OCI-LY1 (cell line): Measurements from ENCODE around the gene STAC.

ENCODE experiments used
- EZH2 ChIP-seq: fragments of 200-600 bp; sonication (generic), shearing (Covaris generic); IDR thresholded peaks from 2 replicates; pipeline ENCODE4 v1.8.0; 2017; ENCODE audit warnings: borderline replicate concordance, mixed run types, mild to moderate bottlenecking, antibody characterized with exemption, low read length, moderate library complexity, mixed read lengths
- TF ChIP-seq, protein P1 (sequence below): fragments of 200-600 bp; sonication (generic), shearing (Covaris generic); IDR thresholded peaks from 2 replicates; pipeline ENCODE4 v1.5.1; 2017; ENCODE audit warnings: mild to moderate bottlenecking, antibody characterized with exemption, low read length, moderate library complexity, mixed read lengths

GRCh38 chr3:36332139-36332538 is 48.2 kb upstream of the STAC start:
- TF ChIP-seq, protein P1, sequence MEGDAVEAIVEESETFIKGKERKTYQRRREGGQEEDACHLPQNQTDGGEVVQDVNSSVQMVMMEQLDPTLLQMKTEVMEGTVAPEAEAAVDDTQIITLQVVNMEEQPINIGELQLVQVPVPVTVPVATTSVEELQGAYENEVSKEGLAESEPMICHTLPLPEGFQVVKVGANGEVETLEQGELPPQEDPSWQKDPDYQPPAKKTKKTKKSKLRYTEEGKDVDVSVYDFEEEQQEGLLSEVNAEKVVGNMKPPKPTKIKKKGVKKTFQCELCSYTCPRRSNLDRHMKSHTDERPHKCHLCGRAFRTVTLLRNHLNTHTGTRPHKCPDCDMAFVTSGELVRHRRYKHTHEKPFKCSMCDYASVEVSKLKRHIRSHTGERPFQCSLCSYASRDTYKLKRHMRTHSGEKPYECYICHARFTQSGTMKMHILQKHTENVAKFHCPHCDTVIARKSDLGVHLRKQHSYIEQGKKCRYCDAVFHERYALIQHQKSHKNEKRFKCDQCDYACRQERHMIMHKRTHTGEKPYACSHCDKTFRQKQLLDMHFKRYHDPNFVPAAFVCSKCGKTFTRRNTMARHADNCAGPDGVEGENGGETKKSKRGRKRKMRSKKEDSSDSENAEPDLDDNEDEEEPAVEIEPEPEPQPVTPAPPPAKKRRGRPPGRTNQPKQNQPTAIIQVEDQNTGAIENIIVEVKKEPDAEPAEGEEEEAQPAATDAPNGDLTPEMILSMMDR = no peak
- no peak for TF ChIP-seq EZH2
